HG02943 (cell line): ENCODE data around the gene IGSF6.
"Not testable (repeated sequence)": the region's sequence is repeated elsewhere in the genome, so short reads cannot be mapped to it uniquely, and the experiment has no call there.

ENCODE experiments used
- ATAC-seq: cut with Tn5 transposase; IDR thresholded peaks from one replicate; pipeline ENCODE4 v1.9.1; 2021; ENCODE audit warnings: mild to moderate bottlenecking, low read depth, moderate library complexity; ENCODE audit not compliant: unreplicated experiment

IGSF6 gene

GRCh38 chr16:21630866-21631265, 21.5 kb downstream of the IGSF6 start:
- not testable (repeated sequence) for ATAC-seq

- not testable (repeated sequence) for ATAC-seq
Measured at GRCh38 chr16:21629616-21630539, 22.5 kb downstream of the IGSF6 start.

- ATAC-seq = no peak
Measured at GRCh38 chr16:21628772-21629171, 23.6 kb downstream of the IGSF6 start.

- ATAC-seq = no peak
Measured at GRCh38 chr16:21628121-21628726, 24.2 kb downstream of the IGSF6 start.

- no peak for ATAC-seq
Measured at GRCh38 chr16:21626659-21627277, 25.6 kb downstream of the IGSF6 start.

- ATAC-seq = no peak
Measured at GRCh38 chr16:21625026-21625425, 27.4 kb downstream of the IGSF6 start.

GRCh38 chr16:21622545-21622944, 29.9 kb downstream of the IGSF6 start:
- no peak for ATAC-seq

- ATAC-seq = no peak
Measured at GRCh38 chr16:21620592-21620991, 31.8 kb downstream of the IGSF6 start.

GRCh38 chr16:21619765-21620425, 32.5 kb downstream of the IGSF6 start:
- ATAC-seq = no peak

GRCh38 chr16:21618281-21618680, 34.1 kb downstream of the IGSF6 start:
- no peak for ATAC-seq

GRCh38 chr16:21617607-21618006, 34.8 kb downstream of the IGSF6 start:
- no peak for ATAC-seq

GRCh38 chr16:21614896-21615295, 37.5 kb downstream of the IGSF6 start:
- ATAC-seq = no peak

GRCh38 chr16:21613781-21614180, 38.6 kb downstream of the IGSF6 start:
- ATAC-seq = no peak

GRCh38 chr16:21613361-21613760, 39.0 kb downstream of the IGSF6 start:
- ATAC-seq = no peak

- ATAC-seq = no peak
Measured at GRCh38 chr16:21611556-21612384, 40.6 kb downstream of the IGSF6 start.

GRCh38 chr16:21611198-21611555, 41.2 kb downstream of the IGSF6 start:
- ATAC-seq = no peak

GRCh38 chr16:21610766-21611165, 41.6 kb downstream of the IGSF6 start:
- no peak for ATAC-seq

- ATAC-seq = no peak
Measured at GRCh38 chr16:21610006-21610544, 42.3 kb downstream of the IGSF6 start.

GRCh38 chr16:21608639-21609328, 43.6 kb downstream of the IGSF6 start:
- no peak for ATAC-seq
